DOHH2 (cell line): ENCODE measurements around the gene CPN2.

Experiments
- H3F3A ChIP-seq: fragments of 200-600 bp; sonication (generic), shearing (Covaris generic); 2 replicates; pipeline ENCODE4 v1.6.0; 2016; ENCODE audit warnings: antibody characterized with exemption, mild to moderate bottlenecking; ENCODE audit not compliant: control insufficient read depth, insufficient read depth
- H3K27ac ChIP-seq: fragments of 200-600 bp; sonication (generic); 2 replicates; pipeline ENCODE4 v1.5.1; 2014; ENCODE audit warnings: low read depth, mild to moderate bottlenecking, low read length, moderate library complexity
- H3K27me3 ChIP-seq: fragments of 200-600 bp; sonication (generic); 2 replicates; pipeline ENCODE4 v1.6.1; 2014; ENCODE audit warnings: mild to moderate bottlenecking, low read length, mixed read lengths; ENCODE audit not compliant: control insufficient read depth
- H3K36me3 ChIP-seq: fragments of 200-600 bp; sonication (generic); 2 replicates; pipeline ENCODE4 v1.6.1; 2014; ENCODE audit warnings: mild to moderate bottlenecking, low read length, moderate library complexity, mixed read lengths; ENCODE audit not compliant: control insufficient read depth
- H3K4me1 ChIP-seq: fragments of 200-600 bp; sonication (generic); 2 replicates; pipeline ENCODE4 v1.6.1; 2014; ENCODE audit warnings: mild to moderate bottlenecking, low read length, mixed read lengths; ENCODE audit not compliant: control insufficient read depth
- H3K4me2 ChIP-seq: fragments of 200-600 bp; sonication (generic); 2 replicates; pipeline ENCODE4 v1.6.0; 2014; ENCODE audit warnings: mild to moderate bottlenecking, low read length, moderate library complexity
- H3K4me3 ChIP-seq: fragments of 200-600 bp; sonication (generic); 2 replicates; pipeline ENCODE4 v1.5.1; 2014; ENCODE audit warnings: mild to moderate bottlenecking, low read length, mixed read lengths
- H3K79me2 ChIP-seq: fragments of 200-600 bp; sonication (generic); 2 replicates; pipeline ENCODE4 v1.6.1; 2014; ENCODE audit warnings: mild to moderate bottlenecking, low read length, mixed read lengths; ENCODE audit not compliant: control insufficient read depth
- H3K9me2 ChIP-seq: fragments of 200-600 bp; sonication (generic); replicated peaks from 2 replicates; pipeline ENCODE4 v1.6.1; 2014; ENCODE audit warnings: mild to moderate bottlenecking, low read length, mixed read lengths; ENCODE audit not compliant: control insufficient read depth
- H3K9me3 ChIP-seq: fragments of 200-600 bp; sonication (generic); 2 replicates; pipeline ENCODE4 v1.6.1; 2014; ENCODE audit warnings: antibody characterized with exemption, low read length, mixed read lengths; ENCODE audit not compliant: control insufficient read depth, insufficient read depth
- H4K20me1 ChIP-seq: fragments of 200-600 bp; sonication (generic); 2 replicates; pipeline ENCODE4 v1.6.0; 2014; ENCODE audit warnings: low read depth, mild to moderate bottlenecking, antibody characterized with exemption, low read length, moderate library complexity; ENCODE audit not compliant: control insufficient read depth, insufficient read depth
- CTCF ChIP-seq: fragments of 200-600 bp; sonication (generic); IDR thresholded peaks from one replicate; pipeline ENCODE4 v1.5.1; 2014; ENCODE audit warnings: antibody characterized with exemption, mild to moderate bottlenecking, low read depth, low read length; ENCODE audit not compliant: poor library complexity, severe bottlenecking
- EZH2phosphoT487 ChIP-seq: fragments of 200-600 bp; sonication (generic); IDR thresholded peaks from 2 replicates; pipeline ENCODE4 v1.6.1; 2017; ENCODE audit warnings: borderline replicate concordance, mild to moderate bottlenecking, antibody characterized with exemption, low read length, moderate library complexity, mixed read lengths

Gene CPN2

DNA sequence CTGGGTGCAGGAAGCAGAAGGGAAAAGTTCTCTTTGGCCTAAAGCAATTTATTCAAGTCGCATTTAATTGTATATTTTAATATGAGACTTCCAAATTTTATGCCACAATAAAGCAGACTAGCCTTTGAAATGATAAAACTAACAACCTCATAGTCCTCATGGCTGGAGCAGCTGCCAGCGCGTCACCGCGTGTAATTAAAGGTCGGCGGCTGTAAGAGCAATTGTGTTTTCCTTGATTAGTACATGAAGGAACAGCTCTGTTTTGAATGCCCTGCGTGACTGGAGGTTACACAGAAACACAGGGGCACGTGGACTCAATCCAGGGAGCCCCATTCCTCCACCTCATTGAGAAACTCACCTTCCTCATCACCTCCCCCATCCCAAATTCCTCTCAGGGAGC, 28.5 kb upstream of the CPN2 start:
- H3K4me2 ChIP-seq, result no peak overlapping the region
- no peaks in the 10 kb centered on the region for H3K36me3 ChIP-seq
- no peaks in the 10 kb centered on the region for H3K27me3 ChIP-seq
- H3K9me2 ChIP-seq, result no peaks in the 10 kb centered on the region
- no peaks in the 10 kb centered on the region for H3K79me2 ChIP-seq
- H3K4me3 ChIP-seq, result no peak overlapping the region
- no peaks in the 10 kb centered on the region for H3K9me3 ChIP-seq
- H3K27ac ChIP-seq, result no peak overlapping the region
- TF ChIP-seq CTCF, result no peak
- TF ChIP-seq EZH2phosphoT487, result no peak
- no peaks in the 10 kb centered on the region for H3F3A ChIP-seq
- H4K20me1 ChIP-seq, result no peaks in the 10 kb centered on the region
- H3K4me1 ChIP-seq, result no peaks in the 10 kb centered on the region

GRCh38 chr3:194379231-194379630, 28.1 kb upstream of the CPN2 start:
- TF ChIP-seq EZH2phosphoT487 (no peak), CTCF (no peak)
- H3K27ac ChIP-seq, result no peak overlapping the region
- no peak overlapping the region for H3K4me3 ChIP-seq
- no peaks in the 10 kb centered on the region for H4K20me1 ChIP-seq
- H3F3A ChIP-seq, result no peaks in the 10 kb centered on the region
- H3K9me3 ChIP-seq, result no peaks in the 10 kb centered on the region
- H3K27me3 ChIP-seq, result no peaks in the 10 kb centered on the region
- H3K36me3 ChIP-seq, result no peaks in the 10 kb centered on the region
- no peaks in the 10 kb centered on the region for H3K4me1 ChIP-seq
- no peak overlapping the region for H3K4me2 ChIP-seq
- H3K79me2 ChIP-seq, result no peaks in the 10 kb centered on the region
- H3K9me2 ChIP-seq, result no peaks in the 10 kb centered on the region

- Histone ChIP-seq H4K20me1 (no peaks in the 10 kb centered on the region), H3K9me3 (no peaks in the 10 kb centered on the region), H3K4me3 (no peak overlapping the region), H3K9me2 (no peaks in the 10 kb centered on the region), H3K27me3 (no peaks in the 10 kb centered on the region), H3K79me2 (no peaks in the 10 kb centered on the region), H3K4me2 (no peak overlapping the region), H3K4me1 (no peaks in the 10 kb centered on the region), H3K27ac (no peak overlapping the region), H3F3A (no peaks in the 10 kb centered on the region), H3K36me3 (no peaks in the 10 kb centered on the region)
- TF ChIP-seq EZH2phosphoT487, result no peak
- no peak for TF ChIP-seq CTCF
Observed at GRCh38 chr3:194377708-194378107, 26.6 kb upstream of the CPN2 start.

DNA sequence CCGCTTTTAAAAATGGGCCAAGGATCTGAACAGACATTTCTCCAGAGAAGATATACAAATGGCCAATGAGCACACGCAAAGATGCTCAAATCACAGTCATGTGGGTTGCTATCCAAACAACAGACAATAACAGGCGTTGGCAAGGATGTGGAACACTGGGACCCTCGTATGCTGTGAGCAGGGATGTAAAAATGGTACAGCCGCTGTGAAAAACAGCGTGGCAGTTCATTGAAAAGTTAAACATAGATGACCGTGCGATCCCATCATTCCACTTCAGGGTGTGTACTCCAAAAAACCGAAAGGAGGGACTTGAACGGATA, 25.1 kb upstream of the CPN2 start:
- Histone ChIP-seq H3F3A (no peaks in the 10 kb centered on the region), H3K4me3 (no peak overlapping the region), H3K27me3 (no peaks in the 10 kb centered on the region), H3K4me2 (no peak overlapping the region), H3K79me2 (no peaks in the 10 kb centered on the region), H3K36me3 (no peaks in the 10 kb centered on the region), H3K9me2 (no peaks in the 10 kb centered on the region), H3K9me3 (no peaks in the 10 kb centered on the region), H3K27ac (no peak overlapping the region), H4K20me1 (no peaks in the 10 kb centered on the region), H3K4me1 (no peaks in the 10 kb centered on the region)
- TF ChIP-seq EZH2phosphoT487 (no peak), CTCF (no peak)
